Peyer's patch (tissue), 4 donors: ENCODE measurements around the gene SCFD2.

ENCODE experiments used
- POLR2A ChIP-seq, 2 donors: fragments of 450-650 bp; IDR thresholded peaks; one replicate each; pipeline ENCODE4 v1.5.1; 2017; ENCODE audit warnings: antibody characterized with exemption in 2 of 2, mild to moderate bottlenecking in 2 of 2, moderate library complexity in 2 of 2
- TF ChIP-seq, protein P1 (sequence below), 6 experiments: fragments of 450-650 bp in 4 of 6; fragments of 200-600 bp in 2 of 6; sonication (generic) in 1 of 6; IDR thresholded peaks; one replicate each; pipeline ENCODE4 v1.5.1; 2017 to 2019; ENCODE audit warnings: antibody characterized with exemption in 6 of 6, mild to moderate bottlenecking in 3 of 6, moderate library complexity in 1 of 6

DNA sequence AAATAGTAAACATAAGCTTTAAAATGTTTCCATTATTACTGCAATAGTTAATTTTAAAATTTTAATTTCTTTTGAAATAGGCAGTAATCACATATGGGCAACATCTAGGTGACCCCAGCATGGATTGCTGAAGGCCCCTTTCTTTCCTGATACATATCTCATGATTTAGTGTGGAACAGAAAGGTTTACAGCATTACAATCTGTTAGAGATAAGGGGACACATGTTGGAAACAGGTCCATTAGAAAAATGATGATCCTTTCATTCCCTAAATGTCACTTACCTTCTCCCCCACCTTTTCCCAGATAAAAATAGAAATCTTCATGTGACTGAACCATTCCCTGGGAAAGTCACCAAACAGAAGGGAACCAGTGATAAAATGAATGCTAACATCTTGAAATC is 413.3 kb downstream of the SCFD2 start:
- TF ChIP-seq, protein P1, sequence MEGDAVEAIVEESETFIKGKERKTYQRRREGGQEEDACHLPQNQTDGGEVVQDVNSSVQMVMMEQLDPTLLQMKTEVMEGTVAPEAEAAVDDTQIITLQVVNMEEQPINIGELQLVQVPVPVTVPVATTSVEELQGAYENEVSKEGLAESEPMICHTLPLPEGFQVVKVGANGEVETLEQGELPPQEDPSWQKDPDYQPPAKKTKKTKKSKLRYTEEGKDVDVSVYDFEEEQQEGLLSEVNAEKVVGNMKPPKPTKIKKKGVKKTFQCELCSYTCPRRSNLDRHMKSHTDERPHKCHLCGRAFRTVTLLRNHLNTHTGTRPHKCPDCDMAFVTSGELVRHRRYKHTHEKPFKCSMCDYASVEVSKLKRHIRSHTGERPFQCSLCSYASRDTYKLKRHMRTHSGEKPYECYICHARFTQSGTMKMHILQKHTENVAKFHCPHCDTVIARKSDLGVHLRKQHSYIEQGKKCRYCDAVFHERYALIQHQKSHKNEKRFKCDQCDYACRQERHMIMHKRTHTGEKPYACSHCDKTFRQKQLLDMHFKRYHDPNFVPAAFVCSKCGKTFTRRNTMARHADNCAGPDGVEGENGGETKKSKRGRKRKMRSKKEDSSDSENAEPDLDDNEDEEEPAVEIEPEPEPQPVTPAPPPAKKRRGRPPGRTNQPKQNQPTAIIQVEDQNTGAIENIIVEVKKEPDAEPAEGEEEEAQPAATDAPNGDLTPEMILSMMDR (IDR thresholded peaks at IDR 0.05), result no peak
- no peak for TF ChIP-seq POLR2A (IDR thresholded peaks at IDR 0.05)
